SK-N-SH treated with all-trans-retinoic acid at 6 μM for 48 hours (cell line): ENCODE measurements around the gene SLC25A23.
A peak's percentile ranks its signal among the peaks of the same experiment; 100 is the strongest.

Experiments used
- ATAC-seq: fragments of 200-7000 bp; cut with Tn5 transposase; 3 replicates; pipeline ENCODE4 v1.9.1; 2020; ENCODE audit warnings: mild to moderate bottlenecking, moderate library complexity
- ARNTL ChIP-seq: fragments of 450-650 bp; formaldehyde crosslinking; IDR thresholded peaks from 2 replicates; pipeline ENCODE4 v1.5.0; 2020; ENCODE audit warnings: low read depth, mild to moderate bottlenecking, moderate library complexity, borderline replicate concordance
- CREB5 ChIP-seq: fragments of 250-450 bp; sonication (Bioruptor Pico); IDR thresholded peaks from 2 replicates; pipeline ENCODE4 v1.5.1; 2020; ENCODE audit warnings: low read depth, mild to moderate bottlenecking, moderate library complexity
- CSDC2 ChIP-seq: fragments of 250-450 bp; sonication (Bioruptor Pico); IDR thresholded peaks from 2 replicates; pipeline ENCODE4 v1.5.0; 2020; ENCODE audit warnings: mild to moderate bottlenecking, moderate library complexity
- ESRRG ChIP-seq: fragments of 250-450 bp; sonication (Bioruptor Pico); IDR thresholded peaks from 2 replicates; pipeline ENCODE4 v1.6.1; 2021; ENCODE audit warnings: mild to moderate bottlenecking
- GLIS3 ChIP-seq: fragments of 250-450 bp; sonication (Bioruptor Pico); IDR thresholded peaks from 2 replicates; pipeline ENCODE4 v1.5.0; 2020; ENCODE audit warnings: mild to moderate bottlenecking, moderate library complexity
- ISL1 ChIP-seq: fragments of 250-450 bp; sonication (Bioruptor Pico); IDR thresholded peaks from 2 replicates; pipeline ENCODE4 v2.1.2; 2022; ENCODE audit warnings: mild to moderate bottlenecking, moderate library complexity
- OSR1 ChIP-seq: fragments of 250-450 bp; sonication (Bioruptor Pico); IDR thresholded peaks from 2 replicates; pipeline ENCODE4 v1.8.0; 2022; ENCODE audit warnings: moderate library complexity, mild to moderate bottlenecking, inconsistent platforms
- PATZ1 ChIP-seq: fragments of 250-450 bp; sonication (Bioruptor Pico); IDR thresholded peaks from 2 replicates; pipeline ENCODE4 v1.8.0; 2020; ENCODE audit warnings: mild to moderate bottlenecking, moderate library complexity, borderline replicate concordance
- POU6F1 ChIP-seq: fragments of 250-450 bp; sonication (Bioruptor Pico); IDR thresholded peaks from 2 replicates; pipeline ENCODE4 v1.8.0; 2021; ENCODE audit warnings: low read depth, mild to moderate bottlenecking, moderate library complexity, borderline replicate concordance
- PPARA ChIP-seq: fragments of 250-450 bp; sonication (Bioruptor Pico); IDR thresholded peaks from 2 replicates; pipeline ENCODE4 v1.5.0; 2020; ENCODE audit warnings: mild to moderate bottlenecking, borderline replicate concordance
- RARB ChIP-seq: fragments of 250-450 bp; sonication (Bioruptor Pico); IDR thresholded peaks from 2 replicates; pipeline ENCODE4 v1.8.0; 2021; ENCODE audit warnings: mild to moderate bottlenecking, moderate library complexity
- SNAI2 ChIP-seq: fragments of 250-450 bp; sonication (Bioruptor Pico); IDR thresholded peaks from 2 replicates; pipeline ENCODE4 v1.5.0; 2020; ENCODE audit warnings: mild to moderate bottlenecking, moderate library complexity
- TCF4 ChIP-seq: fragments of 250-450 bp; sonication (Bioruptor Pico); IDR thresholded peaks from 2 replicates; pipeline ENCODE4 v1.8.0; 2021; ENCODE audit warnings: mild to moderate bottlenecking, moderate library complexity, borderline replicate concordance
- TOX ChIP-seq: fragments of 250-450 bp; sonication (Bioruptor Pico); IDR thresholded peaks from 2 replicates; pipeline ENCODE4 v1.8.0; 2021; ENCODE audit warnings: mild to moderate bottlenecking, moderate library complexity, borderline replicate concordance
- TSHZ2 ChIP-seq: fragments of 250-450 bp; sonication (Bioruptor Pico); IDR thresholded peaks from 2 replicates; pipeline ENCODE4 v1.5.0; 2020; ENCODE audit warnings: mild to moderate bottlenecking, moderate library complexity
- ZC3H10 ChIP-seq: fragments of 250-450 bp; sonication (Bioruptor Pico); IDR thresholded peaks from 2 replicates; pipeline ENCODE4 v1.5.1; 2021; ENCODE audit warnings: mild to moderate bottlenecking, moderate library complexity
- ZFP3 ChIP-seq: fragments of 250-450 bp; sonication (Bioruptor Pico); IDR thresholded peaks from 2 replicates; pipeline ENCODE4 v1.5.0; 2020; ENCODE audit warnings: mild to moderate bottlenecking, moderate library complexity
- ZFP30 ChIP-seq: fragments of 450-650 bp; formaldehyde crosslinking; IDR thresholded peaks from 2 replicates; pipeline ENCODE4 v1.5.0; 2022; ENCODE audit warnings: mild to moderate bottlenecking, moderate library complexity
- ZNF565 ChIP-seq: fragments of 450-650 bp; formaldehyde crosslinking; conservative IDR thresholded peaks from 2 replicates; pipeline ENCODE4 v1.5.0; 2020; ENCODE audit warnings: low read depth, mild to moderate bottlenecking, moderate library complexity
- ZNF70 ChIP-seq: fragments of 450-650 bp; formaldehyde crosslinking; IDR thresholded peaks from 2 replicates; pipeline ENCODE4 v1.5.0; 2020; ENCODE audit warnings: mild to moderate bottlenecking, moderate library complexity
- ZNF8 ChIP-seq: fragments of 450-650 bp; formaldehyde crosslinking; IDR thresholded peaks from 2 replicates; pipeline ENCODE4 v1.5.0; 2020; ENCODE audit warnings: mild to moderate bottlenecking, moderate library complexity

SLC25A23 gene

GRCh38 chr19:6480848-6481415 lies 21.3 kb upstream of the SLC25A23 start:
- no peak for ATAC-seq
- no peak for TF ChIP-seq OSR1 (CRISPR knock-in tag)
- no peak for TF ChIP-seq PATZ1 (CRISPR knock-in tag)
- TF ChIP-seq SNAI2 (CRISPR knock-in tag) = no peak
- TF ChIP-seq ZNF8 (CRISPR knock-in tag) = no peak
- TF ChIP-seq ZFP30 = no peak
- no peak for TF ChIP-seq ISL1 (CRISPR knock-in tag)

DNA sequence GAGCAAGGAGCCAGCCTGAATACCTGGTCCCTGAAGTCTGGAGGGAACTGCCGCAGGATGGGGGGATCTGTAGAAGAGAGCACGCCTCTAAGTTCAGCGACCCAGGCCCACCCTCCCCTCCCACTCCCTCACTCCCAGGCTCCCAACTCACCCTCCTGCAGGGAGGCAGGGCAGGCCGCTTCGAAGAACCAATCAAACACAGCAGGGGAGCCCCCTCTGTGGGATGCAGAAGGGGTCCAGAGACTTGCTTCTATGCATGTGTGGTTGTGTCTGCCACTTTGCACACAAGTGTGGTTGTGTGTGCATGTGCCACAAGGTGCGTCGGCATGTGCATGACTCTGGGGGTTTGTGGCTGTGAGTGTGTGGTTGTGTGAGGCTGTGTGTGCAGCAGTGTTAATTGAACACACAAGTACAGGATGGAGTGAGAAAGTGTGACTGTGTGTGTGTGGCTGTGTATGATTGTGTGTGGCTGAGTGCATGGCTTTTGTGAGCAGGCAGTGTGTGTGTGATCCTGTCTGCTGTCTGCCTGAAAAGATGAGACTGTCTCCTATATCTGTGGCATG lies 20.3 kb upstream of the SLC25A23 start:
- no peak for ATAC-seq
- no peak for TF ChIP-seq OSR1 (CRISPR knock-in tag)
- no peak for TF ChIP-seq ESRRG (CRISPR knock-in tag)
- no peak for TF ChIP-seq TCF4 (CRISPR knock-in tag)
- no peak for TF ChIP-seq ZC3H10
- TF ChIP-seq ARNTL (CRISPR knock-in tag) = no peak
- no peak for TF ChIP-seq RARB
- TF ChIP-seq ZNF565 (CRISPR knock-in tag) = no peak

DNA sequence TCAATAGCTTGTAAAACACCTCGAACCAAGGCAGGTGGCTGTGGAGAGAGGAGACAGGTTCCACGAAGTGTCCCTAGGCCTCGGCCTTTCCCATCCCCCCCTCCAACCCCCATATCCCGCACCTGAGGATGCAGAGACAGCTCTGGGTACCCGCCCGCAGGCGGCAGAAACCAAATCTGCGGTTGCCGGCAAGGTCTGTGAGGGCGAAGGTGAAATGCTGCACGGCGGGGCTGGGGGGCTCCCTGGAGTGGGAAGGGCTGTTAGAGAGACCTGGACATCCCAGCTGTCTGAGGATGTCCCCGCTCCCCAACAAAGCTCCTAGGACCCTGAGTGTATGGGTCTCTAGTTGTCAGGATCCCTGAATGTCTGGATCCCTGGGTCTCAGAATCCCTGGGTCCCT lies 19.2 kb upstream of the SLC25A23 start:
- no peak for ATAC-seq
- no peak for TF ChIP-seq OSR1 (CRISPR knock-in tag)
- no peak for TF ChIP-seq ISL1 (CRISPR knock-in tag)
- no peak for TF ChIP-seq ZNF70 (CRISPR knock-in tag)
- TF ChIP-seq, all 23 proteins: peak for 0

GRCh38 chr19:6476896-6477431 lies 17.4 kb upstream of the SLC25A23 start:
- no peak for ATAC-seq
- TF ChIP-seq ESRRG (CRISPR knock-in tag) = no peak
- no peak for TF ChIP-seq ZNF565 (CRISPR knock-in tag)
- no peak for TF ChIP-seq RARB
- no peak for TF ChIP-seq OSR1 (CRISPR knock-in tag)
- no peak for TF ChIP-seq TOX (CRISPR knock-in tag)
- TF ChIP-seq GLIS3 (CRISPR knock-in tag) = no peak
- no peak for TF ChIP-seq ISL1 (CRISPR knock-in tag)
- no peak for TF ChIP-seq ZFP3 (CRISPR knock-in tag)
- TF ChIP-seq TSHZ2 (CRISPR knock-in tag) = no peak
- TF ChIP-seq SNAI2 (CRISPR knock-in tag) = no peak
- no peak for TF ChIP-seq ZFP30
- no peak for TF ChIP-seq ZC3H10
- no peak for TF ChIP-seq PPARA (CRISPR knock-in tag)
- TF ChIP-seq, all 23 proteins: peak for 0

GRCh38 chr19:6476155-6476895 lies 16.7 kb upstream of the SLC25A23 start:
- TF ChIP-seq ZFP3 (CRISPR knock-in tag) (no peak), GLIS3 (CRISPR knock-in tag) (no peak), CREB5 (CRISPR knock-in tag) (no peak), OSR1 (CRISPR knock-in tag) (no peak), ZFP30 (no peak), POU6F1 (no peak), RARB (no peak), TCF4 (CRISPR knock-in tag) (no peak), ARNTL (CRISPR knock-in tag) (no peak), TSHZ2 (CRISPR knock-in tag) (no peak), CSDC2 (CRISPR knock-in tag) (no peak), ESRRG (CRISPR knock-in tag) (no peak)
- TF ChIP-seq, all 23 proteins: peak for 0
- peak; percentile 81 for ATAC-seq
